Activated B cell treated with CpG ODN at 0.5 μM for 24 hours (primary cell): ENCODE measurements around the gene ANKLE1. TPM values are rescaled to one million over a fixed set of nuclear protein-coding genes. Genes with fewer than 3 reads are reported as not detected.
A peak's percentile ranks its signal among the peaks of the same experiment; 100 is the strongest.

Experiments
- ATAC-seq: fragments of 200-7000 bp; cut with Tn5 transposase; one replicate; pipeline ENCODE4 v1.10.0; 2021; ENCODE audit warnings: low read depth, mild to moderate bottlenecking, moderate library complexity
- CTCF ChIA-PET: fragments of 350-600 bp; sonication (Branson Sonifier 250); formaldehyde crosslinking; loops from one replicate; lab custom pipeline; 2021; ENCODE audit warnings: antibody characterized with exemption; lab: Charles Lee
- POLR2A ChIA-PET: fragments of 350-600 bp; sonication (Branson Sonifier 250); formaldehyde crosslinking; loops from one replicate; lab custom pipeline; 2021; ENCODE audit warnings: antibody characterized with exemption; lab: Charles Lee
- DNase-seq: peaks from one replicate; pipeline ENCODE4 v3.0.0; 2022
- H3K27ac Mint-ChIP-seq: one replicate; pipeline ENCODE4 v1.8.0; 2020; ENCODE audit warnings: mixed read lengths
- H3K27me3 Mint-ChIP-seq: one replicate; pipeline ENCODE4 v1.8.0; 2021; ENCODE audit warnings: mixed read lengths
- H3K36me3 Mint-ChIP-seq: one replicate; pipeline ENCODE4 v1.8.0; 2021; ENCODE audit warnings: low read depth, mixed read lengths
- H3K4me1 Mint-ChIP-seq: one replicate; pipeline ENCODE4 v1.8.0; 2021; ENCODE audit warnings: mixed read lengths
- H3K4me3 Mint-ChIP-seq: one replicate; pipeline ENCODE4 v1.8.0; 2020; ENCODE audit warnings: mild to moderate bottlenecking, mixed read lengths
- H3K9me3 Mint-ChIP-seq: one replicate; pipeline ENCODE4 v1.8.0; 2020; ENCODE audit warnings: mixed read lengths
- intact Hi-C: fragments of 100-400 bp; cut with micrococcal nuclease; formaldehyde crosslinking; loops from one replicate; pipeline ENCODE4 v1.15.1; 2024
- total RNA-seq: library from RNA; stranded (reverse); gene quantifications from 2 replicates; pipeline ENCODE4 v1.2.3, GENCODE V29; 2022
- TF ChIP-seq, protein P1 (sequence below): fragments of 200-600 bp; IDR thresholded peaks from one replicate; pipeline ENCODE4 v1.8.0; 2022; ENCODE audit warnings: antibody characterized with exemption, mild to moderate bottlenecking

The ANKLE1 gene
- total RNA-seq, 1 donor from 2014 or later, result 9.1 TPM

DNA sequence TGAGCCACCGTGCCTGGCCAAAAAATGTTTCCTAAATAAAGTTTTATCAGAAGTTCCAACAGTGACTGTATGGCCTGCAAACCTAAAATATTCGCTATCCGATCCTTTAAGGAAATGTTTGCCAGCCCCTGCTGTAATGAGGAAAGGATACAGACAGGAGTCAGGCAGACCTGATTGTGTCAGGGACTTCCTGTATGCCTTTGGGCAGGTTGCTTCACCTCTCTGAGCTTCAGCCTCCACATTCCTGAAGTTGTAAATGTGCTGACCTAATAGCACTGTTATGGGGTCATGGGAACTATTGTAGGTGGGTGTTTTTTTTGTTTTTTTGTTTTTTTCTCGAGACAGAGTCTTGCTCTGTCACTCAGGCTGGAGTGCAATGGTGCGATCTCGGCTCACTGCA, 15.3 kb downstream of the ANKLE1 start:
- DNase-seq (no peak), ATAC-seq (no peak)
- no peaks in the 10 kb centered on the region for H3K9me3 Mint-ChIP-seq
- ChIA-PET POLR2A (interaction anchor here (0.6 to 0.7 kb wide), 2 partner anchors 8 to 23 kb away, joined by 3 to 4 read pairs; no protein-coding TSS in a partner anchor), CTCF (no interaction called here)
- H3K27ac Mint-ChIP-seq, result no peak overlapping the region
- peaks cover 5% of the 10 kb centered on the region for H3K4me1 Mint-ChIP-seq
- H3K4me3 Mint-ChIP-seq, result no peak overlapping the region
- intact Hi-C loops, result no loop called here
- peaks cover 11% of the 10 kb centered on the region for H3K36me3 Mint-ChIP-seq
- no peaks in the 10 kb centered on the region for H3K27me3 Mint-ChIP-seq
- TF ChIP-seq, protein P1, sequence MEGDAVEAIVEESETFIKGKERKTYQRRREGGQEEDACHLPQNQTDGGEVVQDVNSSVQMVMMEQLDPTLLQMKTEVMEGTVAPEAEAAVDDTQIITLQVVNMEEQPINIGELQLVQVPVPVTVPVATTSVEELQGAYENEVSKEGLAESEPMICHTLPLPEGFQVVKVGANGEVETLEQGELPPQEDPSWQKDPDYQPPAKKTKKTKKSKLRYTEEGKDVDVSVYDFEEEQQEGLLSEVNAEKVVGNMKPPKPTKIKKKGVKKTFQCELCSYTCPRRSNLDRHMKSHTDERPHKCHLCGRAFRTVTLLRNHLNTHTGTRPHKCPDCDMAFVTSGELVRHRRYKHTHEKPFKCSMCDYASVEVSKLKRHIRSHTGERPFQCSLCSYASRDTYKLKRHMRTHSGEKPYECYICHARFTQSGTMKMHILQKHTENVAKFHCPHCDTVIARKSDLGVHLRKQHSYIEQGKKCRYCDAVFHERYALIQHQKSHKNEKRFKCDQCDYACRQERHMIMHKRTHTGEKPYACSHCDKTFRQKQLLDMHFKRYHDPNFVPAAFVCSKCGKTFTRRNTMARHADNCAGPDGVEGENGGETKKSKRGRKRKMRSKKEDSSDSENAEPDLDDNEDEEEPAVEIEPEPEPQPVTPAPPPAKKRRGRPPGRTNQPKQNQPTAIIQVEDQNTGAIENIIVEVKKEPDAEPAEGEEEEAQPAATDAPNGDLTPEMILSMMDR, result no peak

DNA sequence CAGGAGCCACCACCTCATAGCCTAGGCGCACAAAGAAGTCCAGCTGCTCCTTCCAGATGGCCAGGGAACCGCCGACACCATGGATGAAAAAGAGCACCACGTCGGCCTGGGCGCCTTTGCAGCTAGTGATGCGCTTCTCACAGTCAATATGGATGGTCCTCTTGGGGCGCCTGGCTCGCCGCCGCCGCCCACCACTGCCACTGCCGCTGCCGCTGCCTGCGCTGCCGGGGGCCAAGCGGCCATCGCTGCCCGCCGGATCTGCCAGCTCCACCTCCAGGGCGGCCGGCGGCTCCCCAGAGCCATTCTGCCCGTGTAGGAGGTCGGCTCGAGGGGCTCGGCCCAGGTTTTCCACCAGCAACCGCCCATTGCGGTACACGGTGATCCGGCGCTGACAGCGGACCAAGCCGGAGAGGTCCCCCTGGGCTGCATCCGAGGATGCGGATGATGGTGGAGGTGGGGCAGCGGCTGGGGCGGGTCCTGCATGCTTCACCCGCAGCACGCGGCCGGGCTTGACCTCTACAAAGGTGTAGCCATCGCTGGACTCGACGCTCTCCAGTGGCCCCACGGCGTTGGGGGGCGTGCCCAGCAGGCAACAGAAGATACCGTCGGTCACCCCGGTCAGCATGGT, 19.4 kb downstream of the ANKLE1 start:
- ChIA-PET POLR2A (no interaction called here), CTCF (no interaction called here)
- no peak overlapping the region for H3K4me3 Mint-ChIP-seq
- no peaks in the 10 kb centered on the region for H3K9me3 Mint-ChIP-seq
- H3K27ac Mint-ChIP-seq, result no peak overlapping the region
- H3K4me1 Mint-ChIP-seq, result peaks cover 27% of the 10 kb centered on the region
- ATAC-seq (no peak), DNase-seq (no peak)
- intact Hi-C loops, result loop anchor here (10.0 kb wide), 1 partner anchor 406 kb away; no protein-coding TSS in a partner anchor
- H3K27me3 Mint-ChIP-seq, result no peaks in the 10 kb centered on the region
- TF ChIP-seq, protein P1, result no peak
- H3K36me3 Mint-ChIP-seq, result peaks cover 11% of the 10 kb centered on the region

DNA sequence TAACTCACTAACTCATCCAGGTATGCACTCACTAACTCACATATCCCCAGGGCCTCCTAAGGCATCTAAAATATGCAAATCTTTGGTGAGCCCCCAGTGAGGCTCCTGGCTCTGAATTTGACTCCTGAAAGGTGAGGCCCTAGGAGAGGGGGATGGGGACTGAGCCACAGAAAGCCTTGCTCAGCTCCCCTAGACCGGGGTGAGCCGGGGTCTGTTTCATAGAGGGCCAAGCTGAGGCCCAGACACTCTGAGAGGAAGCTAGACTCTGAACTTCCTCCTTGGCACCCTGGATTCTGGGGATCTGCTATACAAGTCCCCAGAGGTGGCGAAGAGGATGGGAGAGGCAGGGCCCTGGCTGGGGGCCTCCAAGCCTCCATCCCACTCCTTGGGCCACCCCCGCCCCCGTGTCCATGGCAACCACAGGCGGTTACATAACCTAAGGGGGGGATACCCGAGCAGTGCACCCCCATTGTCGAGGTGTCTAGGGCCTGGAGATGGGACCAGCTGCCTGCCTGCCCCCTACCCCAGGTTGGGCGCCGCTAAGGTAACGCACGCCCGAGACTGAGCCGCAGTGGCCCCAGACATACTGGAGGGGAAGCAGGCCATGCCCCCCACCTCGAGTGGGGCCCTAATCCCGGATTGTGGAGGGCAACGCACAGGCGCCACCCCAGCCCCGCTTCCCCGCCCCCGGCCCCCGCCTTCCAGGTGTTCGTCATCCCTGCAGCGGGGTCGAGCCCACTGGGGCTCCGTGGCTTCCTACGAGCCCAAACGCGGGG, 20.9 kb downstream of the ANKLE1 start:
- no peak for ATAC-seq
- peaks cover 33% of the 10 kb centered on the region for H3K4me1 Mint-ChIP-seq
- POLR2A ChIA-PET, result interaction anchor here (0.7 to 1.6 kb wide), 7 partner anchors 11 to 1881 kb away, joined by 3 to 6 read pairs (median 3); partner anchors contain the start of genes ANO8, BST2 and USE1
- H3K36me3 Mint-ChIP-seq, result peaks cover 11% of the 10 kb centered on the region
- no peak overlapping the region for H3K27ac Mint-ChIP-seq
- H3K9me3 Mint-ChIP-seq, result no peaks in the 10 kb centered on the region
- H3K4me3 Mint-ChIP-seq, result peak overlapping the region; percentile 77
- CTCF ChIA-PET, result interaction anchor here (1.4 to 2.2 kb wide), 2 partner anchors 10 to 21 kb away, joined by 3 to 12 read pairs; no protein-coding TSS in a partner anchor
- TF ChIP-seq, protein P1, result no peak
- DNase-seq, result no peak
- no peaks in the 10 kb centered on the region for H3K27me3 Mint-ChIP-seq
- intact Hi-C loops, result loop anchor here (10.0 kb wide), 1 partner anchor 408 kb away; no protein-coding TSS in a partner anchor

DNA sequence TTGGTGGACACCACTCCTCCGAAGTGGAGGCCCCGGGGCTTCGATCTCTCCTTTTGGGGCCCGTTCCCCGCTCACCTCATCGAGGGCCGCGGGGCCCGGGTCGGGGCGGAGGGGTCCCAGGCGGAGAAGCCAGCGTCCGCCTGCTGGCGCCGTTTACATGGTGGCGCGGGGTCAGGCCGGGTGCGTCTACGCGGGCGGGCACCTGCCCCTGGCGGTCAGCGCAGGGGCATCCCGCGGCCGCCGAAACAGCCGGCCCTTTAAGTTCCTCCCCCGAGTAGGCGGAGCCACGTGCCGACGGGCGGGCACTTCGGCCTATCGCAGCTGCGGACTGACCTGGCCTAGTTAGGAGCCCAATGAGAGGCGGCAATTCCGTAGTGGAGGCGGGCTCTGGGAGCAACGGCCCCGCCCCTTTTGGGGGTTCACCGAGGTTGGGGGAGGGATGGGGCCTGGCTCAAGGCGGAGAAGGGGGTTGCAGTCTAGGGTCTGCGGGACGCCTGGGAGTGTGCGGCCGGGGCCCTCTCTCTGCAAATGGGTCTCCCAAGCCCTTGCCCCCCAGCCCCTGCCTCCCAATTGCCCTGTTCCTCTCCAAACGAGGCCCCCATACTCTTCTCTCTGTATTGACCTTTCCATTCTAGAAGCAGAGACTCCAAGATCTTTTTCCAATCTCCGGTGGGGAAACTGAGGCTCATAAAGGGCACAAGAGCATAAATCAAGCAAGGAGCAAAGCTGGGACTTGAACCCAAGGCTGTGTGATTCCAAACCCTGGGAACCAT, 21.7 kb downstream of the ANKLE1 start, which contains the start of gene ABHD8:
Gene ABHD8 (minus strand): TSS at position 259 of the 773 bp plus-strand sequence. CDS start 1,809 bp downstream, outside the sequence.
- ATAC-seq, result peak; percentile 73
- Mint-ChIP-seq H3K4me3 (peak within 1 kb of the TSS; percentile 77), H3K9me3 (no peaks in the 10 kb centered on the region)

More for the DNA sequence above, 21.7 kb downstream of the ANKLE1 start, which contains the start of gene ABHD8:
- H3K4me1 Mint-ChIP-seq, result peaks cover 37% of the 10 kb centered on the region
- peak within 1 kb of the TSS; percentile 56 for H3K27ac Mint-ChIP-seq
- TF ChIP-seq, protein P1, result no peak
- intact Hi-C loops, result loop anchor here (10.0 kb wide), 1 partner anchor 409 kb away; no protein-coding TSS in a partner anchor
- POLR2A ChIA-PET, result interaction anchor here (0.6 to 1.6 kb wide), 7 partner anchors 12 to 1880 kb away, joined by 3 to 6 read pairs (median 3); partner anchors contain the start of gene ANO8
- no peaks in the 10 kb centered on the region for H3K27me3 Mint-ChIP-seq
- DNase-seq, result peak; percentile 90
- CTCF ChIA-PET, result interaction anchor here (0.9 to 2.3 kb wide), 5 partner anchors 10 to 230 kb away, joined by 3 to 12 read pairs (median 3); no protein-coding TSS in a partner anchor
- peaks cover 7% of the 10 kb centered on the region for H3K36me3 Mint-ChIP-seq
